Colonic mucosa (tissue), 4 donors: ENCODE data around the gene ZNF407. TPM values are rescaled to one million over a fixed set of nuclear protein-coding genes. Genes with fewer than 3 reads are reported as not detected.

ENCODE experiments used
- DNase-seq: peaks from one replicate; pipeline ENCODE4 v3.0.0-alpha.2; 2020
- H3K27ac ChIP-seq: fragments of 200-600 bp; one replicate; pipeline ENCODE4 v1.8.0; 2021
- H3K27me3 ChIP-seq: fragments of 200-600 bp; one replicate; pipeline ENCODE4 v1.8.0; 2021
- H3K36me3 ChIP-seq: fragments of 200-600 bp; one replicate; pipeline ENCODE4 v1.8.0; 2021
- H3K4me1 ChIP-seq: fragments of 200-600 bp; one replicate; pipeline ENCODE4 v1.8.0; 2021; ENCODE audit warnings: mild to moderate bottlenecking
- H3K4me3 ChIP-seq: fragments of 200-600 bp; one replicate; pipeline ENCODE4 v1.8.0; 2021
- H3K9ac ChIP-seq, 2 donors: one replicate each; pipeline ENCODE4 v1.7.0; 2013; ENCODE audit warnings: control low read depth in 2 of 2, low read depth in 2 of 2, low read length in 2 of 2
- H3K9me3 ChIP-seq: fragments of 200-600 bp; one replicate; pipeline ENCODE4 v1.8.0; 2021
- intact Hi-C: fragments of 100-400 bp; cut with DNase I; formaldehyde crosslinking; loops from one replicate; pipeline ENCODE4 v1.14.1; 2022
- total RNA-seq, 2 donors: library from RNA; stranded (reverse); fragmentation: NEBNext Ultra II Directional in 1 of 2; extraction: Animal tissue kit (Norgen Biotek cat#: 25700) in 1 of 2; gene quantifications; one replicate each; pipeline ENCODE4 v1.2.1, GENCODE V29; 2021
- TF ChIP-seq, protein P1 (sequence below): fragments of 200-600 bp; IDR thresholded peaks from one replicate; pipeline ENCODE4 v1.8.0; 2022; ENCODE audit warnings: antibody characterized with exemption, mild to moderate bottlenecking
- donor health status: healthy.
- donor health status: DM: no; HTN: no; CAD: no.
- donor health status: DM: no; HTN: no; CAD: no.

ZNF407 gene
- total RNA-seq, 2 donors from 2014 or later, result 8.1 to 13.1 TPM

DNA sequence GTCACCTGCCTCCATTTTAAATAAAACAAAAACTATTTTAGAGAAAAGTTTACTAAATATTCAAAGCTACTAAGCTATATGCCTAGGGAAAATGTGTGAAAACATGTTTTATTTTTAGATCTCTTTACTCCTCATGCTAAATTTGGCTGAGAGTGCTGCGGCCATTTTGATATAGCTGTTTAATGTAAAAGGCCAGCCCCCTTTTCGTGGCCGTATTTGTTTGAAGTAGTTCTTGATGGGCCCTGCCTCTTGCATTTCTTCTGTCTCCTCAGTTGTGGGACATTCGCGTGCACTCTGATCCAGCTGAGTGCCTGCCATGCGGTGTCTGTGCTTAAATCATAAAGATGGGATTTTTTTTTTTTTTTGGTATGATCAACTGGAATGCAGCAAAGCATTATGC, 64.0 kb downstream of the ZNF407 start:
- no peaks in the 10 kb centered on the region for H3K27me3 ChIP-seq
- H3K27ac ChIP-seq, result no peak overlapping the region
- H3K9me3 ChIP-seq, result no peaks in the 10 kb centered on the region
- H3K9ac ChIP-seq, result no peak overlapping the region
- DNase-seq, result no peak
- no peaks in the 10 kb centered on the region for H3K4me1 ChIP-seq
- H3K36me3 ChIP-seq, result no peaks in the 10 kb centered on the region
- TF ChIP-seq, protein P1, sequence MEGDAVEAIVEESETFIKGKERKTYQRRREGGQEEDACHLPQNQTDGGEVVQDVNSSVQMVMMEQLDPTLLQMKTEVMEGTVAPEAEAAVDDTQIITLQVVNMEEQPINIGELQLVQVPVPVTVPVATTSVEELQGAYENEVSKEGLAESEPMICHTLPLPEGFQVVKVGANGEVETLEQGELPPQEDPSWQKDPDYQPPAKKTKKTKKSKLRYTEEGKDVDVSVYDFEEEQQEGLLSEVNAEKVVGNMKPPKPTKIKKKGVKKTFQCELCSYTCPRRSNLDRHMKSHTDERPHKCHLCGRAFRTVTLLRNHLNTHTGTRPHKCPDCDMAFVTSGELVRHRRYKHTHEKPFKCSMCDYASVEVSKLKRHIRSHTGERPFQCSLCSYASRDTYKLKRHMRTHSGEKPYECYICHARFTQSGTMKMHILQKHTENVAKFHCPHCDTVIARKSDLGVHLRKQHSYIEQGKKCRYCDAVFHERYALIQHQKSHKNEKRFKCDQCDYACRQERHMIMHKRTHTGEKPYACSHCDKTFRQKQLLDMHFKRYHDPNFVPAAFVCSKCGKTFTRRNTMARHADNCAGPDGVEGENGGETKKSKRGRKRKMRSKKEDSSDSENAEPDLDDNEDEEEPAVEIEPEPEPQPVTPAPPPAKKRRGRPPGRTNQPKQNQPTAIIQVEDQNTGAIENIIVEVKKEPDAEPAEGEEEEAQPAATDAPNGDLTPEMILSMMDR, result no peak
- no peak overlapping the region for H3K4me3 ChIP-seq
- intact Hi-C loops, result no loop called here

DNA sequence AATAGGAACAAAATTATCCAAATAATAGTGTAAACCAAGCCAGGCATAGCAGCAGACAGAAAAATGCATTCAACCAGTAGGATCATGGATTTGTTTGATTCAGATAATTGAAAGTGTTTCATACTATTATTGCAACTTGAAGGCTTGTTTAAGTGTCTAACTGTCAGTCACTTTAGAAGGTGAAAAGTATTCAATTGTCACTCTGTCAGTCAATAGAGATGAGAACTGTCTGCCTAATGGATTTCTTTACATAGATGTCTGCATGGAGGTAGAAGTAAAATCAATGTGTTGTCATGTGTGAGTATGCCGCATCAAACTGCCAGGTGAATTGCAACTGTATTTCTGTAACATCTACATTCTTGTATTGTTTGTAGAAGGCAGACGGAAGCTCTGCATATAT, 65.0 kb downstream of the ZNF407 start:
- H3K4me1 ChIP-seq, result no peaks in the 10 kb centered on the region
- no peaks in the 10 kb centered on the region for H3K36me3 ChIP-seq
- no peak overlapping the region for H3K27ac ChIP-seq
- intact Hi-C loops, result no loop called here
- H3K9ac ChIP-seq, result no peak overlapping the region
- no peak for DNase-seq
- no peak overlapping the region for H3K4me3 ChIP-seq
- TF ChIP-seq, protein P1, result no peak
- H3K9me3 ChIP-seq, result no peaks in the 10 kb centered on the region
- H3K27me3 ChIP-seq, result no peaks in the 10 kb centered on the region

DNA sequence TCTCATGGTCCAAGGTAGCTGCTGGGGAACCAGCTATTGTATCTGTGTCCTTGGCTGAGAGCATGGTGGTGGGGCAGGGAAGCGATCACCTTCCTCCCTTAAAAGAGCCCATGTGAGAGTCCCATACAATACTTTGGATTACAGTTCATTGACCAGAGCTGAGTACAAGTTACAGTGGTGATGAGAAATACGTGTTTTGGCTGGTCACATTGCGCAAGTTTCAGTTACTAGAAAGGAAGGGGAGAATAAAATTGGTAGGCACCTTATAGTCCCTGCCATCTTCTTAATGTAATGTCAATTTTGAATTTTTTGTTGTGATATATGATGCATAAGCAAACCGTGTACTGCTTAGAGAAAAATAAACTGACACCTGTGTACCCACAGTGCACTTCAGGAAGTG, 67.7 kb downstream of the ZNF407 start:
- DNase-seq, result no peak
- H3K36me3 ChIP-seq, result no peaks in the 10 kb centered on the region
- TF ChIP-seq, protein P1, result no peak
- H3K9me3 ChIP-seq, result no peaks in the 10 kb centered on the region
- H3K9ac ChIP-seq, result no peak overlapping the region
- H3K27ac ChIP-seq, result no peak overlapping the region
- intact Hi-C loops, result no loop called here
- no peak overlapping the region for H3K4me3 ChIP-seq
- no peaks in the 10 kb centered on the region for H3K27me3 ChIP-seq
- no peaks in the 10 kb centered on the region for H3K4me1 ChIP-seq

DNA sequence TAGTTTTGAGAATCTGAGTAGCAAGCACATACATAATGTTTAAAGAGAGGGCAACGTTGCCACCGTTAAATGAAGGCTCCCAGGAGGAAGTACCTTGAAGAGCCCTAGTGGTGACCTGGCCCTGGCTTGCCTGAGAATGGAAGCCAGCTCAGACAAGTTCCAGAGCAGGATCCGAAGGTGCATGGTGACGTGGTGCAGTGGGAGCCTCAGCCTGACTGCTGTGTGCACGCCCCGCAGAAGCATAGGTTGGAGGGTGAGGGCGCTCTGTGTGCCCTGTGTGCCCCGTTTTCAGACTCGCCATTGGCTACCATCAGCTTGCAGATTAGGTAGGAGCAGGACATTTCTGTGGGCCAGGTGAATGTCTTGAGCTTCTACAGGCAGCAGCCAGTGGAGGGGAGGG, 68.2 kb downstream of the ZNF407 start:
- TF ChIP-seq, protein P1, result no peak
- no peak overlapping the region for H3K27ac ChIP-seq
- no peaks in the 10 kb centered on the region for H3K9me3 ChIP-seq
- no peak for DNase-seq
- H3K27me3 ChIP-seq, result no peaks in the 10 kb centered on the region
- no peaks in the 10 kb centered on the region for H3K36me3 ChIP-seq
- H3K4me1 ChIP-seq, result no peaks in the 10 kb centered on the region
- H3K9ac ChIP-seq, result no peak overlapping the region
- no peak overlapping the region for H3K4me3 ChIP-seq
- intact Hi-C loops, result no loop called here

DNA sequence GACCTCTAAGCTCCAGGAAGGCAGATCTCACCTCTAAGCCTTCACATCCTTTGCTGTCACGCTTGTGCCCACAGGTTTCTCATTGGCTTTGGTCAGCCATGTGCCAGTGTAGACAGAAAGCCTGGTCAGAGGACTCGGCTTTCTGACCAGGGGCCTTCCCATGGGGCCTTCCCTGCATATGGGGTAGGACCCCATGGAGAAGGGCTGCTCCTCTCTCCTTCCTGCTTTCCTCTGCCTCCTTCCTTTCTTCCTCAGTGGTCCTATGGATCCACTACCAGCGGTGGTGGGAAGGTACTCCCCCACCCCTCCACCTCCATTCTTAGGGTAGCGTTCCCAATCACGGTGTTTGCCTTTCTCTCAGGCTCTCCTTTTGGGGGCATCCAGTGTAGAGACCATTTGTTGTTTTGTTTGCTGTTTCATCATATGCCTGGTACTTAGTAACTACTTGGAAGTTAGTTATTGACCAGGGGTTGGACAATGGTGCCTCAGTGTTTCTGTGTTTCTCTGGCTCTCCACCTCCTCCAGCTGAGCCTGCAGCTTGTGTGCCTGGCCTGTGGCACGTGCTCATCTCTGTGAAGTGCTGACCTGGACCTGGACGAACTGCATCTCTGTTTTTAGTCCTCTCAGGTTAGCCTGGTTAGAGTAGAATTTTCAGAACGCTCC, 71.6 kb downstream of the ZNF407 start:
- Histone ChIP-seq H3K9me3 (no peaks in the 10 kb centered on the region), H3K27me3 (no peaks in the 10 kb centered on the region), H3K4me1 (no peaks in the 10 kb centered on the region), H3K4me3 (no peak overlapping the region), H3K27ac (no peak overlapping the region), H3K9ac (no peak overlapping the region), H3K36me3 (no peaks in the 10 kb centered on the region)
- intact Hi-C loops, result no loop called here
- TF ChIP-seq, protein P1, result no peak
- DNase-seq, result no peak
